Measurements from ENCODE around the gene SPATA3. TPM values are rescaled to one million over a fixed set of nuclear protein-coding genes. Genes with fewer than 3 reads are reported as not detected.

Gene SPATA3
- total and polyA plus RNA-seq, 2 of the 13 experiments (the other 11 are each of a cell fraction or from before 2014, with no cell fraction given) = not detected

GRCh38 chr2:230968921-230969658 is 26.8 kb upstream of the SPATA3 start (continued):
- TF ChIP-seq ZNF687 (CRISPR knock-in tag; IDR thresholded peaks at IDR 0.05) = peak; percentile 37
- TF ChIP-seq FUBP1 (CRISPR knock-in tag; IDR thresholded peaks at IDR 0.05; ENCODE audit: borderline replicate concordance) = no peak
- TF ChIP-seq ZNF781 (CRISPR knock-in tag; IDR thresholded peaks at IDR 0.05; ENCODE audit: borderline replicate concordance, not compliant biosample characterization) = no peak
- no peak for TF ChIP-seq ZBTB3 (CRISPR knock-in tag; IDR thresholded peaks at IDR 0.05; ENCODE audit: borderline replicate concordance, low read depth)
- no peak for TF ChIP-seq HIVEP1 (CRISPR knock-in tag; IDR thresholded peaks at IDR 0.05)
- TF ChIP-seq ARID5B (CRISPR knock-in tag; IDR thresholded peaks at IDR 0.05) = no peak
- TF ChIP-seq JUNB (CRISPR knock-in tag; IDR thresholded peaks at IDR 0.05; ENCODE audit: borderline replicate concordance) = no peak
- no peak for TF ChIP-seq ZMAT5 (CRISPR knock-in tag; IDR thresholded peaks at IDR 0.05; ENCODE audit: borderline replicate concordance, low read depth)
- TF ChIP-seq ZSCAN5A (CRISPR knock-in tag; IDR thresholded peaks at IDR 0.05; ENCODE audit: borderline replicate concordance) = no peak
- no peak for TF ChIP-seq ZNF577 (CRISPR knock-in tag; IDR thresholded peaks at IDR 0.05; ENCODE audit: borderline replicate concordance, low read depth)
- TF ChIP-seq KDM3A (CRISPR knock-in tag; IDR thresholded peaks at IDR 0.05; ENCODE audit: low read depth) = no peak
- TF ChIP-seq KDM5B (CRISPR knock-in tag; IDR thresholded peaks at IDR 0.05; ENCODE audit: borderline replicate concordance) = peak; percentile 43; the same call in 1 of the 2 replicates
- no peak for TF ChIP-seq NONO (IDR thresholded peaks at IDR 0.05)
- TF ChIP-seq NONO (CRISPR knock-in tag; conservative IDR thresholded peaks at IDR 0.05) = 0 out of 2 replicates have a peak, but pooled peaks have one; percentile 32
- TF ChIP-seq MAX (IDR thresholded peaks at IDR 0.05) = peak; percentile 26; the same call in 1 of the 2 replicates
- no peak for TF ChIP-seq SP2 (CRISPR knock-in tag; IDR thresholded peaks at IDR 0.05)
